ENCODE results near the gene LCNL1.

DNA sequence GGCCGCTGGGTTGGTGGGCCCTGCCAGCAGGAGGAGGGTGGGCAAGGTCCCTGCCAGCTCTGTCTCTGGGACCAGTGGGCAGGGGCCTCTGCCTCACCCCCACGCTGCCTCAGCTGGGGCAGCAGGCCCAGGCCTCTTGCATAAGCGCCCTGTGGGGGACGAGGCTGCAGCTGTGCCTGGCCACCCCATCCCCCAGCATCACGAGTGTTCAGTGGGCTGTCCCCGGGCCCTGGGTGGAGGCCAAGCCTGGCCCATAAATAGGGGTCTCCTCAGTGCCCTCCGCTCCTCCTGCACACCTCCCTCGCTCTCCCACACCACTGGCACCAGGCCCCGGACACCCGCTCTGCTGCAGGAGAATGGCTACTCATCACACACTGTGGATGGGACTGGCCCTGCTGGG is 5.6 kb upstream of the LCNL1 start, which contains the start of gene PTGDS:
- TF ChIP-seq EZH2 (IDR thresholded peaks at IDR 0.05) (no peak), POLR2AphosphoS5 (IDR thresholded peaks at IDR 0.05; ENCODE audit: borderline replicate concordance, low read depth, low read length) (no peak), FOXP2 (optimal IDR thresholded peaks at IDR 0.05; ENCODE audit: control extremely low read depth, extremely low read length, insufficient read depth) (no peak)
